GM12891 (cell line): ENCODE measurements around the gene WDR62.

Experiments
- PAX5 ChIP-seq: IDR thresholded peaks from 2 replicates; pipeline ENCODE4 v1.6.1; 2011; ENCODE audit warnings: low read length, moderate library complexity, mild to moderate bottlenecking; ENCODE audit not compliant: insufficient read depth, severe bottlenecking
- POLR2A ChIP-seq: IDR thresholded peaks from 2 replicates; pipeline ENCODE4 v1.6.1; 2011; ENCODE audit warnings: low read depth, low read length, control low read depth
- POLR2AphosphoS5 ChIP-seq: IDR thresholded peaks from 2 replicates; pipeline ENCODE4 v1.6.1; 2011; ENCODE audit warnings: low read depth, low read length, control low read depth
- POU2F2 ChIP-seq: IDR thresholded peaks from 2 replicates; pipeline ENCODE4 v1.6.1; 2011; ENCODE audit warnings: low read depth, mild to moderate bottlenecking, control low read depth, low read length, moderate library complexity
- SPI1 ChIP-seq: IDR thresholded peaks from 2 replicates; pipeline ENCODE4 v1.6.1; 2011; ENCODE audit warnings: low read depth, low read length, control low read depth
- TAF1 ChIP-seq: IDR thresholded peaks from 2 replicates; pipeline ENCODE4 v1.6.1; 2011; ENCODE audit warnings: low read depth, low read length, control low read depth

DNA sequence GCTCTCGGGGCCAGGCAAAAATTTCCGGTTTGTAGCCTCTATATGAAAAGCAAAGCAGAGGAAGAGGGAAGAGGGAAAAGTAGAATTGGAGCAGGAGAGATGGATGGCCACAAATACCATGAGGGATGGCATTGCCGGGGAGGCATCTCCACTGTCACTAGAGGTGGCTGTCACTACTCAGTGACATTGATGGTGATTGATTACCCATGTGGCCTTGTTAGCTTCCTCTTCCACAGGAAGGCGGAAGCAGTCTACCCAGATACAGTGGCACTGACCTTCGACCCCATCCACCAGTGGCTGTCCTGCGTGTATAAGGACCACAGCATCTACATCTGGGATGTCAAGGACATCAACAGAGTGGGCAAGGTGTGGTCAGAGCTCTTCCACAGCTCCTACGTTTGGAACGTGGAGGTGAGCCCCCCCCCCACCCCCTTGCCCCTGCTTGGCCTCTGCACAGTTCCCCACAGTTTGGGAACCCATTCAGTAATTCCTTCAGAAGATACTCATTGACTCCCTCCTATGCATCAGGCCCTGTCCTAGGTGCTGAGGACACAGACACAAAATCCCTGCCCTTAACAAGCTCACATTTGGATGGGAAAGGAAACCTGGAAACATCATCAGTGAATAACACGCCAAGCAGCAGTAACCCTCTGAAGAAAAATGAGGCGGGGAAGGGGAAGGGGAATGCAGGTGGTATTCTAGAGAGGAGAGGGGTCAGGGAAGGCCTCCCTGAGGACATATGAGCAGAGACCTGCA, 18.6 kb downstream of the WDR62 start:
- TF ChIP-seq POLR2A (no peak), POU2F2 (no peak), SPI1 (no peak), TAF1 (no peak), POLR2AphosphoS5 (no peak), PAX5 (no peak)
